Superior temporal gyrus (tissue), 1 donor: ENCODE data around the gene MIOS.
"Not testable (repeated sequence)": the region's sequence is repeated elsewhere in the genome, so short reads cannot be mapped to it uniquely, and the experiment has no call there.

Experiments used
- DNase-seq: peaks from one replicate; pipeline ENCODE4 v3.0.0-alpha.2; 2016; ENCODE audit errors: extremely low spot score

The MIOS gene

GRCh38 chr7:7647495-7648036, 80.9 kb downstream of the MIOS start:
- DNase-seq, result no peak

- DNase-seq, result no peak
Observed at GRCh38 chr7:7650682-7651206, 84.1 kb downstream of the MIOS start.

GRCh38 chr7:7651479-7651878, 84.8 kb downstream of the MIOS start:
- DNase-seq, result no peak

GRCh38 chr7:7652798-7653540, 86.3 kb downstream of the MIOS start:
- no peak for DNase-seq

- DNase-seq, result no peak
Observed at GRCh38 chr7:7653593-7654187, 87.0 kb downstream of the MIOS start.

- no peak for DNase-seq
Observed at GRCh38 chr7:7654964-7655715, 88.5 kb downstream of the MIOS start.

GRCh38 chr7:7656459-7656858, 89.8 kb downstream of the MIOS start:
- not testable (repeated sequence) for DNase-seq
